A204.1 (cell line): Measurements from ENCODE around the gene NAT9.

Experiments used
- FAIRE-seq: peaks from 2 replicates; lab custom pipeline; 2012; peaks lifted over from hg19 to GRCh38; lab: Jason Lieb, UNC

Gene NAT9

DNA sequence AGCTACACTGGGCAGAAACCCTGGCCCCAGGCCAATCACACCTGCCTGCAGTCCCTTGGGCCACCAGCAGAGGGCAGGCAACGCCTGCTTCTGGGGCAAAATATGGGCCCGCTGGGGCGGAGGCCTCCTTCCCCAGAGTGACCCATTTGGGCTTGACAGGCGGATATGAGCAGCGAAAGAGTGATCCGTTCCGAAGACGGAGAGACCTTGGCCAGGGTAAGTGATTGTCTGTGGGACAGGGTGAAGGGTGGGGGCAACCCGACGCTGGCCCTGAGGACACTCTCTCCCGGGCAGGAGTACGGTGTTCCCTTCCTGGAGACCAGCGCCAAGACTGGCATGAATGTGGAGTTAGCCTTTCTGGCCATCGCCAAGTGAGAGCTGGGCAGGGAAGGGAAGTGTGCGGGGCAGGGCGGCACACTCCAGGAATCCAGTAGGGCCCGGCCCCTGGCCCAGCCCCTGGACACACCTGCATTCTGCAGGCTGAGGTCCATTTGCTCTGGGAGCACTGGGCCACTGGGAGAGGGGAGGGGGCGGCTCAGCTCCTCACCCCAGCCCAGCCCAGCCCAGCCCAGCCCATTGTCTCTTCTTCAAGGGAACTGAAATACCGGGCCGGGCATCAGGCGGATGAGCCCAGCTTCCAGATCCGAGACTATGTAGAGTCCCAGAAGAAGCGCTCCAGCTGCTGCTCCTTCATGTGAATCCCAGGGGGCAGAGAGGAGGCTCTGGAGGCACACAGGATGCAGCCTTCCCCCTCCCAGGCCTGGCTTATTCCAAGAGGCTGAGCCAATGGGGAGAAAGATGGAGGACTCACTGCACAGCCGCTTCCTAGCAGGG, 31.2 kb downstream of the NAT9 start:
- FAIRE-seq: no peak

- FAIRE-seq: no peak
Observed at GRCh38 chr17:74744349-74744713, 31.8 kb downstream of the NAT9 start.

- FAIRE-seq: no peak
Observed at GRCh38 chr17:74743755-74744154, 32.4 kb downstream of the NAT9 start.

GRCh38 chr17:74742978-74743545, 33.1 kb downstream of the NAT9 start:
- no peak for FAIRE-seq

GRCh38 chr17:74742153-74742515, 34.0 kb downstream of the NAT9 start:
- no peak for FAIRE-seq

DNA sequence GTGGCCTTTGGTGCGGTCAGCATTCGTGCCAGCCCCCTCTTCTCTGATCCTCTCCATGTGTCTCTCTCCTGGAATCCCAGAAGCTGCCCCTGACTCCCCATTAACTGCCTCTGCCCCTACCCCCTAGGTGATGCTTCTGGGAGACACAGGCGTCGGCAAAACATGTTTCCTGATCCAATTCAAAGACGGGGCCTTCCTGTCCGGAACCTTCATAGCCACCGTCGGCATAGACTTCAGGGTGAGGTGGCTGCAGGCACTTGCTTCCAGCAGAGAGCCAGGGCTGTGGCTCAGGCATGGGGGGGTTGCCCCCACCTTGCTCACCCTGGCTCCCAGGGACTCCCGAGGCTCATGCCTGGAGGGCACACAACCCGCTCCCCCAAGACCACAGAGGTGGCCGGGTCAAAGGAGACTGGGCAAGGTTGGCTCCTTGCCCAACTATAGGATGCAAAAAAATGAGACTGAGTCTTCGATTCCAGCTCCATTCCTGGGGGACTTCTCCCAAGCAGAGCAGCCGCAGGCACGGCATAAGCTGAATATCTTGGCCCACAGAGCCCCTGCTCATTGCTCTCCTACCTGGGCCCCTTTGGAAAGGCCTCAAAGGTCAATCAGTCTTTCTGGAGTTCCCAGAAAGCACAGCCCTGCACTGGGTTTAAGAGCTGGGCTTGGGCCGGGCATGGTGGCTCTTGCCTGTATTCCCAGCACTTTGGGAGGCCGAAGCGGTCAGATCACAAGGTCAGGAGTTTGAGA, 35.3 kb downstream of the NAT9 start:
- no peak for FAIRE-seq

- FAIRE-seq: no peak
Observed at GRCh38 chr17:74740173-74740572, 36.0 kb downstream of the NAT9 start.

- no peak for FAIRE-seq
Observed at GRCh38 chr17:74739227-74739831, 36.8 kb downstream of the NAT9 start.

GRCh38 chr17:74738051-74738996, 37.8 kb downstream of the NAT9 start:
- FAIRE-seq: no peak

DNA sequence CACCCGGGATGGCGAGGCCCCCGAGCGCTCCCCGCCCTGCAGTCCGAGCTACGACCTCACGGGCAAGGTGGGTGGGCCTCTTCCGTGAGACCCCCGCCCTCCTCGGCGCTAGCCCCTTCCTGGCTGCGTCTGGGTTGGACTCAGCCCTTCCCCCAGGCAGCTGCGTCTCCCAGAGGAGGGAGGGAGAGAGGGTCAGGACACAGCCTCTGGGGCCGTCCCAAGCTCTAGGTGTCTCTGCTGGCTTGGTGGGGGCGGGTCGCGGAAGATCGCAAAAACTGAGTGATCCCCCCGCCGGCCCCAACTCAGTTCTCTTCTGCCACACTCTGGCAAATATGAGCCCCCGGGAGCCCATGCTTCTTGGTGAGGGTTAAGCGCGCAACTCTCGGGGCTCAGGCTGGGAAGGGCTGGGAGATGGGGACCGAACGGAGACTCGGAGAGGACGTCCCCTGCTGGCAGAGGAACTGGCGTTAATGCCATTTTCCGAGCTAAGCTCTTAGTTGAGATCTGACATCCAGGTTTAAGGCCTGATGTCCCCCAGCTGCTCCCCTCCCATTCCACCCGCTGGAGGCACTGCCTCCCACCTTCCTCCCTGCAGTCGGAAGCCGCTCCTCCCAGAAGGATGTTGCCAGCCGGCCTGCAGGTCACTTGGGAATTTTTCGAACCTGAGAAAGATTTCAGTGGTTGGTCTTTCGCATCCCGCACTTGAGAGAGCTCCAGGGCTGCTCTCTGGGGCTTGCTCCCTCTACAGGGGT, 38.7 kb downstream of the NAT9 start:
- FAIRE-seq: no peak

DNA sequence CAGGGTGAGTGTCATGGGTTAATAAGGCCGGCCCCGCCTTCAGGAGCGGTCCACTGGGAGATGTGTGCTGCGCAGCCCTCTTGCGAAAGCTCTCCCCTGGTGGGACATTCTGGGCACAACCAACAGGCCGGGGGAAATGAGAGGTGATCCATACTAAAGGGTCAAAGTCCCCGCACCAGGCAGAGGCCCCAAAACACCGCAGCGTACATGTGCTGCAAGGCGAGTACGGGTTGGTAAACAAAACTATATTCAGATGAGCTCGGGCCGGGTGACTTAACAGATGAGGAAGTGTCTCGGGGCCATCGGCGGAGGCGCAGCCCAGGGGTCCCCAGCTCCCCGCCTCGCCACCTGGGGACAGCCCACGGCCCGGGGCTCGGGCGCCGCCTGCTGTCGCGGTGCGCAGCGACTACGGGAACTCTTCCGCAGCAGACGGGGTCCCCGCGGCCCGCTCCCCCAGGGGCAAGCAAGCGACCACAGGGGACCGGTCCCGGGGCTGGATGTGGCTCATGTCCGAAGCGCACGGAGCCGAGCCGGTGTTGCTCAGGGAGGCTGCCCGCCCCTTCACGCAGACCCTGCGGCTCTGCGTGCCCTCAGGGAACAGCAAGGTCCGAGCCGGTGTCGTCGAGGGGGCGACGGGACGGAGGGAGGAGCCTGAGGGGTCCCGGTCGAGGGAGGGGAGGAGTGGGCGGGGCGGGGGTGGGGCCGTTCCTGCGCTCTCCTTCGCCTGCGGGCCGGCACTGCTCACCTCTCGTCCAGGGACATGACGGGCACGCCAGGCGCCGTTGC, 39.4 kb downstream of the NAT9 start, which contains the start of gene RAB37:
RAB37 (plus strand) TSS at position 744 of the 786 bp plus-strand sequence; CDS start at position 761, 17 bp downstream.
- no peak for FAIRE-seq

DNA sequence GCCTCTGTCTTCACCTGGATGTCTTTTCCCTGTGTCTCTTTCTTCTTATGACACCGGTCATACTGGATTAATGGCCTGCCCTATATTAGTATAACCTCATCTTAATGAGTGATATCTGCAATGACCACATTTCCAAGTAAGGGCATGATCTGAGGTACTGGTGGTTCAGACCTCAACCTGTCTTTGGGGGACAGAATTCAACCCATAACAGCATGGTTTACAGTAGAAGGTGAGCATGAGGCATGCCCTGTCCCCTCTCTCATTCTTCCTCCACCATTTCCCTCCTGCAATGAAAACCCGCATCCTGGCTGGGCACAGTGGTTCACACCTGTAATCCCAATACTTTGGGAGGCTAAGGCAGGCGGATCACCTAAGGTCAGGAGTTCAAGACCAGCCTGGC, 41.9 kb downstream of the NAT9 start:
- no peak for FAIRE-seq

GRCh38 chr17:74733365-74734122, 42.6 kb downstream of the NAT9 start:
- FAIRE-seq: no peak

DNA sequence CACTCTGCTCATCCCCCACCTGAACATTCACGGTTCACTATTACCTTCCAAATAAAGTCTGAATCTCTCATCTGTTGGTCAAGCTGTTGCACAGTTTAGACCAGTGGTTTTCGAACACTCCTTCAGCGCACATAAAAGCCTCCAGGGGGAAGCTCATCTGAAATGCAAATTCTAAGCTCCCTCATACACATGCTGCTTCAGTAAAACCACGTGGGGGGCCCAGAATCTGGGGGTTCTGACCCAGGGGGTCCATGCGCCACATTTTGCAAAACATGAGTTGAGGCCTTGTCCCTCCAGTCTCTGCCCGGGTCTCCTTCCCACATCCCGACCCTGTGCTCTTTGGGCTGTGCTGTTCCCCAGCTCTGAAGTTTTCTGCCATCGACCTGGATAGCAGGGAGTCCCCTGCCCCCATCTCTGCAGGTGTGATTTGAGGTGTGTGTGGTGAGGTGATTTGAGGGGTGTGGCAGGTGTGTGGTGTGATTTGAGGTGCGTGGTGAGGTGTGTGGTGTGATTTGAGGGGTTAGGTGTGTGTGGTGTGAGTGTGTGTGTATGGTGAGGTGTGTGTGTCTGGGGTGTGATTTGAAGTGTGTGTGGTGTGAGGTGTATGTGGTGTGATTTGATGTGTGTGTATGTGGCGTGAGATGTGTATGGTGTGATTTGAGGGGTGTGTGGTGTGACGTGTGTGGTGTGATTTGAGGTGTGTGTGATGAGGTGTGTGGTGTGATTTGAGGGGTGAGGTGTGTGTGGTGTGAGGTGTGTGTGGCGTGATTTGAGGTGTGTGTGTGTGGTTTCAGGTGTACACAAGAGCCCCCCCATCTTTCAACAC, 43.9 kb downstream of the NAT9 start:
- FAIRE-seq: no peak

GRCh38 chr17:74731347-74731605, 44.9 kb downstream of the NAT9 start:
- no peak for FAIRE-seq

DNA sequence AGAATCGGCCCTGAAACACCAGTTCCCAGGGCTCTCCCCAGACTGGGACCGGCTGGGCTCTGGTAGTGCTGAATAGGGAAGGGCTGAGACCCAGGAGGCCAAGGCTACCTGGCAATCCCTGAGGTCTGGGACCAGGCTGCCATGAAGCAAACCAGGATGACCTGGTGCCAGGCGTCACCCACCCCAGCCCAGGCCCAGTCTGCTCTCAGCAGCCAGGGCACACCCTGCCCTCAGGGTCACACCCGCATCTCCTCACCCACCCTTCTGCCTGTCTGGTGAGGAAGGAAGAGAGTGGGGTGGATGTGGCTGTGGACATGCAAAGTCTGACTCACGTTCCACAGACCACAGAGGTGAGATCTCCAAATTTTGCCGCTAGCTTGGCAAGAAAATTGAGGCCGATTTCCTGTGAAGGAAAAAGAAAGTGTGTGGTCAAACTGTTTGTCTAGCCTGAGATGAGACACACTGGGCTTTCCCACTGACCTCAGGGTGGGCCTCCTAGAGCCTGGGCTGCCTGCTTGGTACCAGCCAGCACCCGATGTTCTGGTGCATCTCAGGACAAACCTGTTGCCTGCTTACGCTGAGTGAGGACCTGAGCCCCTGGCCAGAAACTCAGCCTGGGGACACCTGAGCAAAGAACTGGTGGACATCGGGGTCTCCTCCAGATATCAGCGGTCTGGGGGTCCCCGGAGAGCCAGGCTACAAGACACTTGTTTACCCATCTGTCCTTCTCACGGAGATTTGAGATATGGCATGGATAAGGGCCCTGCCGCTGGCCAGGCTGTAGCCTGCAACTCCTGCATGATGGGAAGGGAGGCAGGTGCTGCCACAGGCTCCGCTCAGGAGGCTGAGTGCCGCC, 45.4 kb downstream of the NAT9 start:
- no peak for FAIRE-seq

DNA sequence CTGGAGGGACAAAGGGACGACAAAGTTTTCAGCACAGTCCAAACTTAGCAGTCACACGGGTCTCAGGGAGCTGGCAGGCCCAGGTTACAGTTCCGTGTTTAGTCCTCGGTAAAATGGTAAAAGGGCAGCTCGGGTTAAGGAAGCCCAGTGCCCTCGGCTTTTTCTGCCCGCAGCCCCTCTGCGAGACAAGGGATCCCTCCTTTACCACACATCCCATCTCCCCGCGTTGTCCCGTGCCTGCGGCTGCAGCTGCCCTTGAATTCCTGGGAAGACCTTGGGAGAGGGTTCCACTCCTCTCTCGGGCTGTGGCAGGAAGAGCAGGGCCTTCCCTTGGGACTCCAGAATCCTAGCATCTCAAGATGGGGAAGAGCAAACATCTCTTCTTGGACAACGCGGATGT, 46.3 kb downstream of the NAT9 start:
- FAIRE-seq: no peak

GRCh38 chr17:74729368-74729767, 46.8 kb downstream of the NAT9 start:
- FAIRE-seq: no peak
